Activated naive CD4-positive, alpha-beta T cell treated with anti-CD3 and anti-CD28 coated beads for 36 hours (primary cell): Measurements from ENCODE around the gene NAPSA. TPM values are rescaled to one million over a fixed set of nuclear protein-coding genes. Genes with fewer than 3 reads are reported as not detected.

Experiments used
- CTCF ChIA-PET: fragments of 350-600 bp; sonication (Branson Sonifier 250); formaldehyde crosslinking; loops from one replicate; lab custom pipeline; 2021; ENCODE audit warnings: antibody characterized with exemption; lab: Charles Lee
- DNase-seq: peaks from one replicate; pipeline ENCODE4 v3.0.0-alpha.2; 2020
- H3K27ac Mint-ChIP-seq: one replicate; pipeline ENCODE4 v1.8.0; 2021; ENCODE audit warnings: mild to moderate bottlenecking, mixed read lengths
- H3K27me3 Mint-ChIP-seq: one replicate; pipeline ENCODE4 v1.8.0; 2021; ENCODE audit warnings: low read depth, mixed read lengths
- H3K36me3 Mint-ChIP-seq: one replicate; pipeline ENCODE4 v1.8.0; 2021; ENCODE audit warnings: low read depth, mixed read lengths
- H3K4me1 Mint-ChIP-seq: one replicate; pipeline ENCODE4 v1.8.0; 2021; ENCODE audit warnings: low read depth, mixed read lengths
- H3K4me3 Mint-ChIP-seq: one replicate; pipeline ENCODE4 v1.8.0; 2021; ENCODE audit warnings: mild to moderate bottlenecking, moderate library complexity, mixed read lengths
- H3K9me3 Mint-ChIP-seq: one replicate; pipeline ENCODE4 v1.8.0; 2021; ENCODE audit warnings: mixed read lengths
- intact Hi-C: fragments of 100-400 bp; cut with micrococcal nuclease; formaldehyde crosslinking; loops from one replicate; pipeline ENCODE4 v1.15.1; 2023
- total RNA-seq, 2 experiments: library from RNA; stranded (reverse); gene quantifications; one replicate each; pipeline ENCODE4 v1.2.3, GENCODE V29; 2021

The NAPSA gene
- total RNA-seq, 2 experiments from 2014 or later, result 40.2 to 41.0 TPM

- CTCF ChIA-PET, result interaction anchor here (1.7 kb wide), 1 partner anchor 14 kb away, joined by 6 read pairs; no protein-coding TSS in a partner anchor
- Mint-ChIP-seq H3K27ac (peak overlapping the region; percentile 95), H3K4me1 (peaks cover 36% of the 10 kb centered on the region), H3K36me3 (peaks cover 35% of the 10 kb centered on the region), H3K4me3 (peak overlapping the region; percentile 98), H3K27me3 (no peaks in the 10 kb centered on the region), H3K9me3 (no peaks in the 10 kb centered on the region)
- intact Hi-C loops, result loop anchor here (5.0 kb wide), 2 partner anchors 356 to 791 kb away; partner anchors contain the start of genes PRR12, VRK3 and ZNF473
- DNase-seq, result no peak
These were observed 17.8 kb upstream of the NAPSA start for GRCh38 chr19:50383001-50383851.

DNA sequence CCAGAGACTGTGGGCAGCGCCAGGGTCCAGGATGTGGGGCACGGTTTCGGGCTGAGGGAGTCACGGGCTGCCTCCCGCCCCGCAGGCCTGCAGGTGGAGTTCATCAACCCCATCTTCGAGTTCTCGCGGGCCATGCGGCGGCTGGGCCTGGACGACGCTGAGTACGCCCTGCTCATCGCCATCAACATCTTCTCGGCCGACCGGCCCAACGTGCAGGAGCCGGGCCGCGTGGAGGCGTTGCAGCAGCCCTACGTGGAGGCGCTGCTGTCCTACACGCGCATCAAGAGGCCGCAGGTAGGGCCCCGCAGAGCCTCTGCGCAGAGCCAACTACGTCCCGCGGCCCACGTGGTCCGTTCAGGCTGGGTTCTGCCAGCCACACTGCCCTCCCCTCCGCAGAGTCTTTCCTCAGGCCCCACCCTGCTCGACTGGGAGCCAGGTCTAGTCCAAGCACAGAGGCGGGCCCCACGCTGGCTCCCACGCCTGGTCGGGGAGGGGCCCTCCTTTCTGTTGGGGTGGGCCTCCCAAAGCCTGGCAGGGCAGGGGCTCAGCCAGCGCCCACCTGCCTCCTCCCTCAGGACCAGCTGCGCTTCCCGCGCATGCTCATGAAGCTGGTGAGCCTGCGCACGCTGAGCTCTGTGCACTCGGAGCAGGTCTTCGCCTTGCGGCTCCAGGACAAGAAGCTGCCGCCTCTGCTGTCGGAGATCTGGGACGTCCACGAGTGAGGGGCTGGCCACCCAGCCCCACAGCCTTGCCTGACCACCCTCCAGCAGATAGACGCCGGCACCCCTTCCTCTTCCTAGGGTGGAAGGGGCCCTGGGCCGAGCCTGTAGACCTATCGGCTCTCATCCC lies 16.7 kb upstream of the NAPSA start:
- CTCF ChIA-PET, result no interaction called here
- intact Hi-C loops, result loop anchor here (5.0 kb wide), 2 partner anchors 355 to 790 kb away; partner anchors contain the start of genes PRR12, VRK3 and ZNF473
- Mint-ChIP-seq H3K9me3 (no peaks in the 10 kb centered on the region), H3K27me3 (no peaks in the 10 kb centered on the region), H3K4me3 (no peak overlapping the region), H3K4me1 (peaks cover 37% of the 10 kb centered on the region), H3K27ac (no peak overlapping the region), H3K36me3 (peaks cover 38% of the 10 kb centered on the region)
- DNase-seq, result no peak

GRCh38 chr19:50380751-50381151 lies 15.3 kb upstream of the NAPSA start:
- H3K27ac Mint-ChIP-seq, result no peak overlapping the region
- CTCF ChIA-PET, result no interaction called here
- H3K36me3 Mint-ChIP-seq, result peaks cover 36% of the 10 kb centered on the region
- intact Hi-C loops, result loop anchor here (5.0 kb wide), 2 partner anchors 353 to 788 kb away; partner anchors contain the start of genes PRR12, VRK3 and ZNF473
- no peaks in the 10 kb centered on the region for H3K27me3 Mint-ChIP-seq
- no peaks in the 10 kb centered on the region for H3K9me3 Mint-ChIP-seq
- DNase-seq, result no peak
- no peak overlapping the region for H3K4me3 Mint-ChIP-seq
- H3K4me1 Mint-ChIP-seq, result peaks cover 37% of the 10 kb centered on the region

- intact Hi-C loops, result loop anchor here (5.0 kb wide), 2 partner anchors 353 to 788 kb away; partner anchors contain the start of genes PRR12, VRK3 and ZNF473
- DNase-seq, result no peak
- H3K4me1 Mint-ChIP-seq, result peaks cover 31% of the 10 kb centered on the region
- no peaks in the 10 kb centered on the region for H3K9me3 Mint-ChIP-seq
- CTCF ChIA-PET, result no interaction called here
- no peak overlapping the region for H3K4me3 Mint-ChIP-seq
- H3K27ac Mint-ChIP-seq, result no peak overlapping the region
- H3K36me3 Mint-ChIP-seq, result peaks cover 35% of the 10 kb centered on the region
- H3K27me3 Mint-ChIP-seq, result no peaks in the 10 kb centered on the region
These were observed 14.7 kb upstream of the NAPSA start for GRCh38 chr19:50380137-50380536.

DNA sequence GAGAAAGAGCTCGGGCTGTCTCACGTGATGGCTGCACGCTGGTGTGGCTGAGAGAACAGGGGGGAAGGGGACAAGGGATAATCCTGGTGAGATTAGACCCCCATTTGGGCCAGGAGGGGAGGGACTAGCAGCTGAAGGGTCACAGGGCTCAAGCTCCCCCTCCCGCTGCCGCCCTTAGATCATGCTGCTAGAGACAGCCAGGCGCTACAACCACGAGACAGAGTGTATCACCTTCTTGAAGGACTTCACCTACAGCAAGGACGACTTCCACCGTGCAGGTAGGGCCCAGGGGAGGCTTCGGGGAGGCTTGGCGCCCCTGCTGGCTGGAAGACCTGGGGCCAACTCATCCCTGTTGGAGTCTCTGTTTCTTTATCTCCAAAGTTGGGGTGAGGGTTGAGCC lies 14.2 kb upstream of the NAPSA start:
- no peak overlapping the region for H3K4me3 Mint-ChIP-seq
- H3K27me3 Mint-ChIP-seq, result no peaks in the 10 kb centered on the region
- intact Hi-C loops, result loop anchor here (5.0 kb wide), 2 partner anchors 352 to 787 kb away; partner anchors contain the start of genes PRR12, VRK3 and ZNF473
- H3K9me3 Mint-ChIP-seq, result no peaks in the 10 kb centered on the region
- CTCF ChIA-PET, result no interaction called here
- peaks cover 28% of the 10 kb centered on the region for H3K4me1 Mint-ChIP-seq
- no peak for DNase-seq
- no peak overlapping the region for H3K27ac Mint-ChIP-seq
- H3K36me3 Mint-ChIP-seq, result peaks cover 30% of the 10 kb centered on the region

- H3K36me3 Mint-ChIP-seq, result peaks cover 24% of the 10 kb centered on the region
- H3K9me3 Mint-ChIP-seq, result no peaks in the 10 kb centered on the region
- peaks cover 26% of the 10 kb centered on the region for H3K4me1 Mint-ChIP-seq
- intact Hi-C loops, result no loop called here
- DNase-seq, result no peak
- CTCF ChIA-PET, result no interaction called here
- H3K27ac Mint-ChIP-seq, result no peak overlapping the region
- H3K27me3 Mint-ChIP-seq, result no peaks in the 10 kb centered on the region
- no peak overlapping the region for H3K4me3 Mint-ChIP-seq
These were observed 13.4 kb upstream of the NAPSA start for GRCh38 chr19:50378863-50379236.

DNA sequence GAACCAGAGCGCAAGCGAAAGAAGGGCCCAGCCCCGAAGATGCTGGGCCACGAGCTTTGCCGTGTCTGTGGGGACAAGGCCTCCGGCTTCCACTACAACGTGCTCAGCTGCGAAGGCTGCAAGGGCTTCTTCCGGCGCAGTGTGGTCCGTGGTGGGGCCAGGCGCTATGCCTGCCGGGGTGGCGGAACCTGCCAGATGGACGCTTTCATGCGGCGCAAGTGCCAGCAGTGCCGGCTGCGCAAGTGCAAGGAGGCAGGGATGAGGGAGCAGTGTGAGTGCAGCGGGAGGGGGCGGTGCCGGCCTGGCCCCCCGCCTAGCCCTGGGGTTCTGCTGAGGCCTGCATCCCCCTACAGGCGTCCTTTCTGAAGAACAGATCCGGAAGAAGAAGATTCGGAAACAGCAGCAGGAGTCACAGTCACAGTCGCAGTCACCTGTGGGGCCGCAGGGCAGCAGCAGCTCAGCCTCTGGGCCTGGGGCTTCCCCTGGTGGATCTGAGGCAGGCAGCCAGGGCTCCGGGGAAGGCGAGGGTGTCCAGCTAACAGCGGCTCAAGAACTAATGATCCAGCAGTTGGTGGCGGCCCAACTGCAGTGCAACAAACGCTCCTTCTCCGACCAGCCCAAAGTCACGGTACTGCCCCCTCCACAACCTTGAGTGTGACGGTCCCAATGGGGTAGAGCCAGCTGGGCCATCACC lies 12.9 kb upstream of the NAPSA start:
- Mint-ChIP-seq H3K9me3 (no peaks in the 10 kb centered on the region), H3K27ac (no peak overlapping the region), H3K4me3 (no peak overlapping the region), H3K4me1 (peaks cover 21% of the 10 kb centered on the region), H3K27me3 (no peaks in the 10 kb centered on the region), H3K36me3 (peaks cover 23% of the 10 kb centered on the region)
- intact Hi-C loops, result no loop called here
- CTCF ChIA-PET, result no interaction called here
- no peak for DNase-seq

GRCh38 chr19:50377517-50377916 lies 12.1 kb upstream of the NAPSA start:
- no peak for DNase-seq
- H3K9me3 Mint-ChIP-seq, result no peaks in the 10 kb centered on the region
- H3K36me3 Mint-ChIP-seq, result peaks cover 23% of the 10 kb centered on the region
- H3K4me3 Mint-ChIP-seq, result peak overlapping the region; percentile 100
- CTCF ChIA-PET, result no interaction called here
- intact Hi-C loops, result no loop called here
- H3K27ac Mint-ChIP-seq, result peak overlapping the region; percentile 24
- peaks cover 19% of the 10 kb centered on the region for H3K4me1 Mint-ChIP-seq
- no peaks in the 10 kb centered on the region for H3K27me3 Mint-ChIP-seq

GRCh38 chr19:50377051-50377461 lies 11.6 kb upstream of the NAPSA start:
- H3K36me3 Mint-ChIP-seq, result peaks cover 23% of the 10 kb centered on the region
- peak overlapping the region; percentile 100 for H3K4me3 Mint-ChIP-seq
- H3K27me3 Mint-ChIP-seq, result no peaks in the 10 kb centered on the region
- H3K27ac Mint-ChIP-seq, result peak overlapping the region; percentile 34
- peaks cover 19% of the 10 kb centered on the region for H3K4me1 Mint-ChIP-seq
- DNase-seq, result peak; percentile 59
- CTCF ChIA-PET, result no interaction called here
- intact Hi-C loops, result no loop called here
- H3K9me3 Mint-ChIP-seq, result no peaks in the 10 kb centered on the region

DNA sequence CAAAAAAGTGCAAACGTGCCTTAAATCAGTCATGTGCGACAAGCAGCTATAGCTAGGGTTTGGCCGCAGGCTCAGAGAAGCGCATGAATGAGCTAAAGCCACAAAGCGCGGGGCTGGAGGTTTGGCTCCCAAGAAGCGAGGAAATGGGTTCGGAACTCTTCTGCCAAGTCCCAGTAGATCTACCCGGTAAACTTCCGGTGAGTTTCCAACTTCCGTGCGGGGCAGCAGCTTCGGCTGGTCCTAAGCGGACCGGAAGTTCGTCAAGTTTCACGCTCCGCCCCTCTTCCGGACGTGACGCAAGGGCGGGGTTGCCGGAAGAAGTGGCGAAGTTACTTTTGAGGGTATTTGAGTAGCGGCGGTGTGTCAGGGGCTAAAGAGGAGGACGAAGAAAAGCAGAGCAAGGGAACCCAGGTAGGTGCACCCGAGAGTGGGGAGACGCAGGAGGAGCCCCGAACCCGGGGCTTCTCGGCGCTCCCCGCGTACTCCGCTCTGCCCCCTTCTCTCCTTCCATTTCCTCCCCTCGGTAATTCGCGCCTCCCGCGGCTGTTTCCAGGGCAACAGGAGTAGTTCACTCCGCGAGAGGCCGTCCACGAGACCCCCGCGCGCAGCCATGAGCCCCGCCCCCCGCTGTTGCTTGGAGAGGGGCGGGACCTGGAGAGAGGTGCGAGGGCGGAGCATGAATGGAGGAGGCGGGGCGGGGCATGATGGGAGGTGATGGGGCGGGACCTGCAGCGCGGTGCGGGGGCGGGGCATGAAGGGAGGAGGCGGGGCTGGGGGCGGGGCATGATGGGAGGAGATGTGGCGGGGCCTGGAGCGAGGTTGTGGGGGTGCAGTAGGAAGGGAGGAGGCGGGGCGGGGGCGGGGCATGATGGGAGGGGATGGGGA lies 11.0 kb upstream of the NAPSA start, which contains the start of gene NR1H2:
Gene NR1H2 (plus strand): TSS at position 292 of the 885 bp plus-strand sequence. CDS start 1,149 bp downstream, outside the sequence.
- H3K27ac Mint-ChIP-seq, result peak within 1 kb of the TSS; percentile 100

More for the DNA sequence above, 11.0 kb upstream of the NAPSA start, which contains the start of gene NR1H2:
- DNase-seq, result peak; percentile 96
- Mint-ChIP-seq H3K27me3 (no peaks in the 10 kb centered on the region), H3K36me3 (peaks cover 22% of the 10 kb centered on the region), H3K4me3 (peak within 1 kb of the TSS; percentile 100), H3K4me1 (peaks cover 19% of the 10 kb centered on the region), H3K9me3 (no peaks in the 10 kb centered on the region)
- intact Hi-C loops, result loop anchor here (1.0 kb wide), 4 partner anchors 8 to 135 kb away; partner anchors contain the start of genes EMC10, GARIN5A, JOSD2 and POLD1
- CTCF ChIA-PET, result interaction anchor here (0.7 to 1.7 kb wide), 4 partner anchors 9 to 84 kb away, joined by 3 to 6 read pairs (median 4); no protein-coding TSS in a partner anchor
